ENCODE measurements around the gene GRID2.

Gene GRID2

GRCh38 chr4:92776080-92776479, 472.3 kb downstream of the GRID2 start:
- DNase-seq: no peak

GRCh38 chr4:92789741-92790140, 486.0 kb downstream of the GRID2 start:
- DNase-seq: no peak

- DNase-seq: no peak
Observed at GRCh38 chr4:92791871-92792440, 488.2 kb downstream of the GRID2 start.

GRCh38 chr4:92809381-92809780, 505.6 kb downstream of the GRID2 start:
- DNase-seq: no peak

- DNase-seq: no peak
Observed at GRCh38 chr4:92812652-92813051, 508.9 kb downstream of the GRID2 start.

GRCh38 chr4:92814677-92815076, 510.9 kb downstream of the GRID2 start:
- DNase-seq: no peak

- DNase-seq: no peak
Observed at GRCh38 chr4:92825256-92825655, 521.5 kb downstream of the GRID2 start.

GRCh38 chr4:92825791-92826190, 522.0 kb downstream of the GRID2 start:
- DNase-seq: no peak

GRCh38 chr4:92830771-92831170, 527.0 kb downstream of the GRID2 start:
- DNase-seq: no peak

- DNase-seq: no peak
Observed at GRCh38 chr4:92840880-92841279, 537.1 kb downstream of the GRID2 start.

- no peak for DNase-seq
Observed at GRCh38 chr4:92843784-92844183, 540.0 kb downstream of the GRID2 start.

- no peak for DNase-seq
Observed at GRCh38 chr4:92847026-92847425, 543.3 kb downstream of the GRID2 start.

GRCh38 chr4:92862509-92862908, 558.7 kb downstream of the GRID2 start:
- DNase-seq: no peak

GRCh38 chr4:92864096-92864495, 560.3 kb downstream of the GRID2 start:
- no peak for DNase-seq

- no peak for DNase-seq
Observed at GRCh38 chr4:92872604-92873003, 568.8 kb downstream of the GRID2 start.

- no peak for DNase-seq
Observed at GRCh38 chr4:92885632-92886031, 581.9 kb downstream of the GRID2 start.

- no peak for DNase-seq
Observed at GRCh38 chr4:92952426-92952825, 648.7 kb downstream of the GRID2 start.

- DNase-seq: no peak
Observed at GRCh38 chr4:92952897-92953296, 649.1 kb downstream of the GRID2 start.

- DNase-seq: no peak
Observed at GRCh38 chr4:92953462-92953861, 649.7 kb downstream of the GRID2 start.

- no peak for DNase-seq
Observed at GRCh38 chr4:92961881-92962280, 658.1 kb downstream of the GRID2 start.

GRCh38 chr4:92962831-92963230, 659.1 kb downstream of the GRID2 start:
- DNase-seq: no peak

GRCh38 chr4:92968556-92968955, 664.8 kb downstream of the GRID2 start:
- DNase-seq: no peak

- no peak for DNase-seq
Observed at GRCh38 chr4:92968996-92969395, 665.2 kb downstream of the GRID2 start.

- DNase-seq: no peak
Observed at GRCh38 chr4:92969650-92970379, 666.0 kb downstream of the GRID2 start.

- no peak for DNase-seq
Observed at GRCh38 chr4:92970996-92971395, 667.2 kb downstream of the GRID2 start.
